ENCODE measurements around the gene VAX1. TPM values are rescaled to one million over a fixed set of nuclear protein-coding genes. Genes with fewer than 3 reads are reported as not detected.

The VAX1 gene
- total and polyA plus RNA-seq, 2 donors (not counting 3 experiments of a cell fraction or from before 2014, with no cell fraction given), result not detected

DNA sequence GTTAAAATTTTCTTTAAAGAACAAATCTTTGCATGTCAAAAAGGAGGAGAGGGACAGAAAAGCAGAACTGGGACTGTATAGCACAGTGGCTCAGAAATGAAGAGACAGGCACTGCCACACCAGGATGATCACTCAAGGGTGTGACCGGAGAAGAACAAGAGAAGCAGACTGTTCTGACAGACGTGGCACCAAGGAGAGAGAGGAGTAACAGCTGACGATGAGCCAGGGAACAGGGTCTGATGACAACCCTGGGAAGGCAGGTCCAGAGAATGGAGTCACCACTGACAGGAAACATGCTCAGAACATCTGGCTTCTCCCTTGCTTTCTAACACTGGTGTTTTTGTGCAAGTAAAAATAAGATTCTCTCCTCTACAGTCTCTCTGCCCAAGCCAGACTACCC, 14.6 kb upstream of the VAX1 start:
- H3K4me1 ChIP-seq (ENCODE audit: control insufficient read depth, extremely low read depth, insufficient read depth, low read length), result no peaks in the 10 kb centered on the region
- TF ChIP-seq POLR2AphosphoS5 (IDR thresholded peaks at IDR 0.05; ENCODE audit: insufficient read depth, low read depth, low read length), result no peak
- no peak for TF ChIP-seq GATA2 (IDR thresholded peaks at IDR 0.05; ENCODE audit: insufficient read depth, insufficient read length, low read depth, low read length)
- dilution Hi-C loops (cut with MboI; ENCODE audit: extremely low pct_ligation_motif_present, low sequenced_read_pairs) (loop anchor here (25.0 kb wide), 1 partner anchor 340 kb away; no protein-coding TSS in a partner anchor), intact Hi-C loops (cut with micrococcal nuclease) (no loop called here)
- H2AFZ ChIP-seq (ENCODE audit: low read depth, low read length), result no peak overlapping the region
- no peaks in the 10 kb centered on the region for H3K79me2 ChIP-seq (ENCODE audit: control insufficient read depth, insufficient read depth, low read length)
- FAIRE-seq (no peak), DNase-seq (ENCODE audit: low read depth, low spot score) (no peak)
- H4K20me1 ChIP-seq (replicated peaks; ENCODE audit: control insufficient read depth, extremely low read depth, insufficient read depth, low read length), result no peaks in the 10 kb centered on the region
- CTCF ChIA-PET, result interaction anchor here (1.6 kb wide), 1 partner anchor 15 kb away, joined by 4 read pairs; no protein-coding TSS in a partner anchor
- no peaks in the 10 kb centered on the region for H3K9me3 ChIP-seq (replicated peaks; ENCODE audit: control insufficient read depth, insufficient read depth, low read length)
- no TSS peak for BruUV-seq (replicated peaks)
- H3K36me3 ChIP-seq (ENCODE audit: control insufficient read depth in 2 of 2, extremely low read depth in 1 of 2, insufficient read depth in 2 of 2, low read length in 2 of 2), result no peaks in the 10 kb centered on the region
- H3K27ac ChIP-seq (ENCODE audit: insufficient read depth, low read depth, low read length), result no peak overlapping the region
- no peak overlapping the region for H3K9ac ChIP-seq (replicated peaks; ENCODE audit: extremely low read depth, insufficient read depth, low read length)
- peaks cover 1 to 5% of the 10 kb centered on the region in 2 experiments for H3K27me3 ChIP-seq (ENCODE audit: control insufficient read depth in 2 of 2, insufficient read depth in 2 of 2, low read length in 2 of 2)
- H3K9me1 ChIP-seq (replicated peaks; ENCODE audit: control insufficient read depth, extremely low read depth, insufficient read depth, low read length), result no peaks in the 10 kb centered on the region
- POLR2A ChIA-PET, result no interaction called here
- no peak overlapping the region for H3K4me3 ChIP-seq (replicated peaks in 1 of 3; ENCODE audit: insufficient read depth in 1 of 3, low read depth in 1 of 3, low read length in 3 of 3)
- H3K4me2 ChIP-seq (ENCODE audit: insufficient read depth, low read length), result no peak overlapping the region

DNA sequence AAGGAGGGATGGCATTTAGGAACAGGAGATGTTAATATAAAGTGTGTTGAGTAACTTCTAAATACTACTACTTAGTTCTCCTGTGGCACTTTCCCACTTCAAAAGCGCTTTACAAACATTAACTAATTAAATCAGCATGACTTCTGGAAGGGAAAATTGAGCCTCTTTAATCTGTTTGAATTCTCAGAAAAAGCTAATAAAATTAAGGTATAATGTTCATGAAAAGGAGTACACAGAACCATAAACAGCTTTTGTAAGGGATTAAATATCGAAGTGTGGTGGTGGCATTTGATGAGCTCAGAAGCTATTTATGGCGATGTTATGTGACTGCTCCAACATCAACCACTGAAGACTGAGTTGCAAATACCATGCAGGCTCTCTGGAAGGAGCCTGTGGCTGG, 10.2 kb upstream of the VAX1 start:
- POLR2A ChIA-PET, result no interaction called here
- Histone ChIP-seq H3K36me3 (ENCODE audit: control insufficient read depth in 2 of 2, extremely low read depth in 1 of 2, insufficient read depth in 2 of 2, low read length in 2 of 2) (no peaks in the 10 kb centered on the region), H3K4me3 (replicated peaks in 1 of 3; ENCODE audit: insufficient read depth in 1 of 3, low read depth in 1 of 3, low read length in 3 of 3) (no peak overlapping the region), H3K9ac (replicated peaks; ENCODE audit: extremely low read depth, insufficient read depth, low read length) (no peak overlapping the region), H3K27me3 (ENCODE audit: control insufficient read depth in 2 of 2, insufficient read depth in 2 of 2, low read length in 2 of 2) (peaks cover 6 to 10% of the 10 kb centered on the region in 2 experiments), H2AFZ (ENCODE audit: low read depth, low read length) (no peak overlapping the region), H3K9me3 (replicated peaks; ENCODE audit: control insufficient read depth, insufficient read depth, low read length) (no peaks in the 10 kb centered on the region), H4K20me1 (replicated peaks; ENCODE audit: control insufficient read depth, extremely low read depth, insufficient read depth, low read length) (no peaks in the 10 kb centered on the region), H3K4me1 (ENCODE audit: control insufficient read depth, extremely low read depth, insufficient read depth, low read length) (no peaks in the 10 kb centered on the region), H3K4me2 (ENCODE audit: insufficient read depth, low read length) (no peak overlapping the region), H3K79me2 (ENCODE audit: control insufficient read depth, insufficient read depth, low read length) (no peaks in the 10 kb centered on the region), H3K27ac (ENCODE audit: insufficient read depth, low read depth, low read length) (no peak overlapping the region), H3K9me1 (replicated peaks; ENCODE audit: control insufficient read depth, extremely low read depth, insufficient read depth, low read length) (no peaks in the 10 kb centered on the region)
- dilution Hi-C loops (cut with MboI; ENCODE audit: extremely low pct_ligation_motif_present, low sequenced_read_pairs), result no loop called here
- TF ChIP-seq JUN (IDR thresholded peaks at IDR 0.05; ENCODE audit: borderline replicate concordance, insufficient read depth, insufficient read length, low read depth) (no peak), EZH2 (IDR thresholded peaks at IDR 0.05; ENCODE audit: borderline replicate concordance, low read depth, low read length, severe bottlenecking) (no peak), POLR2A (IDR thresholded peaks at IDR 0.05; ENCODE audit: low read depth, low read length) (no peak), FOS (IDR thresholded peaks at IDR 0.05; ENCODE audit: borderline replicate concordance, insufficient read depth, low read length) (no peak)
- TF ChIP-seq, protein P1, sequence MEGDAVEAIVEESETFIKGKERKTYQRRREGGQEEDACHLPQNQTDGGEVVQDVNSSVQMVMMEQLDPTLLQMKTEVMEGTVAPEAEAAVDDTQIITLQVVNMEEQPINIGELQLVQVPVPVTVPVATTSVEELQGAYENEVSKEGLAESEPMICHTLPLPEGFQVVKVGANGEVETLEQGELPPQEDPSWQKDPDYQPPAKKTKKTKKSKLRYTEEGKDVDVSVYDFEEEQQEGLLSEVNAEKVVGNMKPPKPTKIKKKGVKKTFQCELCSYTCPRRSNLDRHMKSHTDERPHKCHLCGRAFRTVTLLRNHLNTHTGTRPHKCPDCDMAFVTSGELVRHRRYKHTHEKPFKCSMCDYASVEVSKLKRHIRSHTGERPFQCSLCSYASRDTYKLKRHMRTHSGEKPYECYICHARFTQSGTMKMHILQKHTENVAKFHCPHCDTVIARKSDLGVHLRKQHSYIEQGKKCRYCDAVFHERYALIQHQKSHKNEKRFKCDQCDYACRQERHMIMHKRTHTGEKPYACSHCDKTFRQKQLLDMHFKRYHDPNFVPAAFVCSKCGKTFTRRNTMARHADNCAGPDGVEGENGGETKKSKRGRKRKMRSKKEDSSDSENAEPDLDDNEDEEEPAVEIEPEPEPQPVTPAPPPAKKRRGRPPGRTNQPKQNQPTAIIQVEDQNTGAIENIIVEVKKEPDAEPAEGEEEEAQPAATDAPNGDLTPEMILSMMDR (IDR thresholded peaks at IDR 0.05; ENCODE audit: extremely low read depth in 1 of 2, insufficient read depth in 1 of 2, low read depth in 1 of 2, low read length in 2 of 2), result no peak
- TF ChIP-seq, protein P2, sequence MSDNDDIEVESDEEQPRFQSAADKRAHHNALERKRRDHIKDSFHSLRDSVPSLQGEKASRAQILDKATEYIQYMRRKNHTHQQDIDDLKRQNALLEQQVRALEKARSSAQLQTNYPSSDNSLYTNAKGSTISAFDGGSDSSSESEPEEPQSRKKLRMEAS (IDR thresholded peaks at IDR 0.05; ENCODE audit: insufficient read depth, insufficient read length), result no peak
- no TSS peak for BruUV-seq (replicated peaks)
- no peak for DNase-seq (ENCODE audit: low read depth, low spot score)
- CTCF ChIA-PET, result interaction anchor here (2.5 kb wide), 1 partner anchor 360 kb away, joined by 8 read pairs; no protein-coding TSS in a partner anchor
- no peak for FAIRE-seq
- intact Hi-C loops (cut with micrococcal nuclease), result no loop called here
